Measurements from ENCODE around the gene NRIP3.

The NRIP3 gene

GRCh38 chr11:9003573-9004182 is at the start of gene NRIP3:
Gene NRIP3, minus strand, starts transcription at chr11:9004001. Its CDS starts 66 bp downstream, at chr11:9003935.
- DNase-seq: peak in 3 of 4 experiments; percentile 32 to 70 (median 44)

GRCh38 chr11:9052316-9052715 is 48.5 kb upstream of the NRIP3 start:
- no peak for DNase-seq

GRCh38 chr11:9049959-9050358 is 46.2 kb upstream of the NRIP3 start:
- DNase-seq: no peak

GRCh38 chr11:9047964-9048523 is 44.2 kb upstream of the NRIP3 start:
- no peak for DNase-seq

GRCh38 chr11:9046481-9046880 is 42.7 kb upstream of the NRIP3 start:
- DNase-seq: no peak

GRCh38 chr11:9042488-9042887 is 38.7 kb upstream of the NRIP3 start:
- no peak for DNase-seq

- no peak for DNase-seq
Measured at GRCh38 chr11:9041747-9042146, 37.9 kb upstream of the NRIP3 start.

GRCh38 chr11:9040410-9040809 is 36.6 kb upstream of the NRIP3 start:
- DNase-seq: no peak

- DNase-seq: no peak
Measured at GRCh38 chr11:9039863-9040262, 36.1 kb upstream of the NRIP3 start.

GRCh38 chr11:9039198-9039597 is 35.4 kb upstream of the NRIP3 start:
- no peak for DNase-seq

- DNase-seq: no peak
Measured at GRCh38 chr11:9038541-9038940, 34.7 kb upstream of the NRIP3 start.

GRCh38 chr11:9037963-9038362 is 34.2 kb upstream of the NRIP3 start:
- DNase-seq: no peak

GRCh38 chr11:9037046-9037780 is 33.4 kb upstream of the NRIP3 start:
- DNase-seq: no peak

- DNase-seq: no peak
Measured at GRCh38 chr11:9030601-9031000, 26.8 kb upstream of the NRIP3 start.

- no peak for DNase-seq
Measured at GRCh38 chr11:9029422-9029821, 25.6 kb upstream of the NRIP3 start.

GRCh38 chr11:9028581-9028980 is 24.8 kb upstream of the NRIP3 start:
- DNase-seq: no peak

GRCh38 chr11:9025101-9025850 is 21.5 kb upstream of the NRIP3 start:
- no peak for DNase-seq

GRCh38 chr11:9022961-9023680 is 19.3 kb upstream of the NRIP3 start:
- DNase-seq: no peak

GRCh38 chr11:9020916-9021315 is 17.1 kb upstream of the NRIP3 start:
- no peak for DNase-seq

GRCh38 chr11:9019861-9020260 is 16.1 kb upstream of the NRIP3 start:
- DNase-seq: no peak

- no peak for DNase-seq
Measured at GRCh38 chr11:9017773-9018172, 14.0 kb upstream of the NRIP3 start.

- DNase-seq: no peak
Measured at GRCh38 chr11:9016916-9017642, 13.3 kb upstream of the NRIP3 start.
